PFSK-1 (cell line): ENCODE measurements around the gene BTBD9.

Experiments
- POLR2AphosphoS5 ChIP-seq: IDR thresholded peaks from 2 replicates; pipeline ENCODE4 v1.6.1; 2012; ENCODE audit warnings: low read depth, mild to moderate bottlenecking, control low read depth, low read length, moderate library complexity
- REST ChIP-seq, 2 experiments: IDR thresholded peaks; 2 replicates each; pipeline versions ENCODE4 v1.6.1 to v1.8.0; 2011 to 2012; ENCODE audit warnings: low read depth in 2 of 2, low read length in 2 of 2, control low read depth in 1 of 2, inconsistent platforms in 1 of 2, mild to moderate bottlenecking in 1 of 2, moderate library complexity in 1 of 2; ENCODE audit not compliant: insufficient read depth in 1 of 2
- SIN3A ChIP-seq: IDR thresholded peaks from 2 replicates; pipeline ENCODE4 v1.6.1; 2012; ENCODE audit warnings: mild to moderate bottlenecking, low read length, moderate library complexity, borderline replicate concordance; ENCODE audit not compliant: insufficient read depth
- TAF1 ChIP-seq: IDR thresholded peaks from 2 replicates; pipeline ENCODE4 v1.6.1; 2012; ENCODE audit warnings: low read length, control low read depth, borderline replicate concordance; ENCODE audit not compliant: insufficient read depth

GRCh38 chr6:38586992-38587391, 52.7 kb downstream of the BTBD9 start:
- TF ChIP-seq SIN3A = no peak
- TF ChIP-seq TAF1 = no peak
- TF ChIP-seq REST (IDR thresholded peaks at IDR 0.05; ENCODE audit: insufficient read depth in 1 of 2, low read depth in 2 of 2, low read length in 2 of 2) = no peak
- TF ChIP-seq POLR2AphosphoS5 = no peak
